Measurements from ENCODE around the gene ITPK1.

Gene ITPK1

GRCh38 chr14:93073358-93073707, 42.4 kb downstream of the ITPK1 start:
- Histone ChIP-seq H3K36me3 (ENCODE audit: insufficient read depth, low read length) (peaks cover 7% of the 10 kb centered on the region), H3K27me3 (ENCODE audit: insufficient read depth, low read length, poor library complexity) (no peaks in the 10 kb centered on the region), H3K4me1 (ENCODE audit: insufficient read depth, low read length) (no peaks in the 10 kb centered on the region), H3K27ac (ENCODE audit: low read length) (no peak overlapping the region), H2AFZ (ENCODE audit: low read depth, low read length) (no peak overlapping the region), H3K79me2 (ENCODE audit: insufficient read depth, low read length) (peaks cover 9% of the 10 kb centered on the region; the same call in 1 of the 2 replicates), H3K4me2 (ENCODE audit: insufficient read depth, low read length) (no peak overlapping the region), H3K9me3 (ENCODE audit: insufficient read depth, low read length, severe bottlenecking) (no peaks in the 10 kb centered on the region), H3K4me3 (ENCODE audit: low read depth in 1 of 2, low read length in 2 of 2) (no peak overlapping the region), H4K20me1 (ENCODE audit: insufficient read depth, low read length) (peaks cover 62% of the 10 kb centered on the region), H3K9ac (ENCODE audit: low read depth, low read length) (no peak overlapping the region)
- TF ChIP-seq CTCF (IDR thresholded peaks at IDR 0.05; ENCODE audit: borderline replicate concordance, extremely low read depth, low read length, poor library complexity, severe bottlenecking) (no peak), EZH2 (IDR thresholded peaks at IDR 0.05; ENCODE audit: borderline replicate concordance, low read depth, low read length, severe bottlenecking) (no peak)
- DNase-seq (no peak), ATAC-seq (ENCODE audit: insufficient read depth, low read depth) (no peak)

- no peak for ATAC-seq (ENCODE audit: insufficient read depth, low read depth)
- no peak for DNase-seq
- no peaks in the 10 kb centered on the region for H3K9me3 ChIP-seq (ENCODE audit: insufficient read depth, low read length, severe bottlenecking)
- peaks cover 4% of the 10 kb centered on the region; the same call in 1 of the 2 replicates for H3K79me2 ChIP-seq (ENCODE audit: insufficient read depth, low read length)
- H3K27me3 ChIP-seq (ENCODE audit: insufficient read depth, low read length, poor library complexity) = no peaks in the 10 kb centered on the region
- peaks cover 61% of the 10 kb centered on the region for H4K20me1 ChIP-seq (ENCODE audit: insufficient read depth, low read length)
- H3K9ac ChIP-seq (ENCODE audit: low read depth, low read length) = no peak overlapping the region
- TF ChIP-seq EZH2 (IDR thresholded peaks at IDR 0.05; ENCODE audit: borderline replicate concordance, low read depth, low read length, severe bottlenecking) = no peak
- no peak for TF ChIP-seq CTCF (IDR thresholded peaks at IDR 0.05; ENCODE audit: borderline replicate concordance, extremely low read depth, low read length, poor library complexity, severe bottlenecking)
- no peak overlapping the region for H2AFZ ChIP-seq (ENCODE audit: low read depth, low read length)
- peaks cover 7% of the 10 kb centered on the region for H3K36me3 ChIP-seq (ENCODE audit: insufficient read depth, low read length)
- no peak overlapping the region for H3K27ac ChIP-seq (ENCODE audit: low read length)
- H3K4me1 ChIP-seq (ENCODE audit: insufficient read depth, low read length) = no peaks in the 10 kb centered on the region
- H3K4me2 ChIP-seq (ENCODE audit: insufficient read depth, low read length) = no peak overlapping the region
- H3K4me3 ChIP-seq (ENCODE audit: low read depth in 1 of 2, low read length in 2 of 2) = no peak overlapping the region
Observed at GRCh38 chr14:93072659-93073357, 42.9 kb downstream of the ITPK1 start.

- Histone ChIP-seq H3K79me2 (ENCODE audit: insufficient read depth, low read length) (peaks cover 2% of the 10 kb centered on the region; the same call in 1 of the 2 replicates), H3K4me3 (ENCODE audit: low read depth in 1 of 2, low read length in 2 of 2) (no peak overlapping the region), H3K9me3 (ENCODE audit: insufficient read depth, low read length, severe bottlenecking) (no peaks in the 10 kb centered on the region), H3K27me3 (ENCODE audit: insufficient read depth, low read length, poor library complexity) (no peaks in the 10 kb centered on the region), H3K4me2 (ENCODE audit: insufficient read depth, low read length) (no peak overlapping the region), H3K4me1 (ENCODE audit: insufficient read depth, low read length) (peaks cover 17% of the 10 kb centered on the region), H2AFZ (ENCODE audit: low read depth, low read length) (no peak overlapping the region), H3K36me3 (ENCODE audit: insufficient read depth, low read length) (peaks cover 12% of the 10 kb centered on the region), H3K9ac (ENCODE audit: low read depth, low read length) (no peak overlapping the region), H4K20me1 (ENCODE audit: insufficient read depth, low read length) (peaks cover 55% of the 10 kb centered on the region), H3K27ac (ENCODE audit: low read length) (no peak overlapping the region)
- no peak for ATAC-seq (ENCODE audit: insufficient read depth, low read depth)
- DNase-seq = no peak
- TF ChIP-seq EZH2 (IDR thresholded peaks at IDR 0.05; ENCODE audit: borderline replicate concordance, low read depth, low read length, severe bottlenecking) = no peak
- no peak for TF ChIP-seq CTCF (IDR thresholded peaks at IDR 0.05; ENCODE audit: borderline replicate concordance, extremely low read depth, low read length, poor library complexity, severe bottlenecking)
Observed at GRCh38 chr14:93068711-93069110, 47.0 kb downstream of the ITPK1 start.

All from DND-41 (cell line).